NCI-H460 (cell line): ENCODE measurements around the gene MPST. TPM values are rescaled to one million over a fixed set of nuclear protein-coding genes. Genes with fewer than 3 reads are reported as not detected.
"Not testable (repeated sequence)": the region's sequence is repeated elsewhere in the genome, so short reads cannot be mapped to it uniquely, and the experiment has no call there.

Source experiments
- DNase-seq: peaks from one replicate; pipeline ENCODE4 v3.0.0-alpha.2; 2016; ENCODE audit warnings: low read depth; ENCODE audit errors: extremely low read depth
- polyA plus RNA-seq: library from polyadenylated mRNA; depleted of rRNA; stranded (reverse); fragments of >200 nt; gene quantifications from 2 replicates; pipeline ENCODE4 v1.2.3, GENCODE V29; 2014; cell fraction: nucleus; rRNA removed
- total RNA-seq: library from RNA; depleted of rRNA; stranded (reverse); fragments of >200 nt; shearing (Covaris generic); gene quantifications from 2 replicates; pipeline ENCODE4 v1.2.3, GENCODE V29; 2014; rRNA removed

MPST gene
- total RNA-seq: 41.9 and 49.9 TPM in 2 replicates
- polyA plus RNA-seq: 108 and 112 TPM in 2 replicates

DNA sequence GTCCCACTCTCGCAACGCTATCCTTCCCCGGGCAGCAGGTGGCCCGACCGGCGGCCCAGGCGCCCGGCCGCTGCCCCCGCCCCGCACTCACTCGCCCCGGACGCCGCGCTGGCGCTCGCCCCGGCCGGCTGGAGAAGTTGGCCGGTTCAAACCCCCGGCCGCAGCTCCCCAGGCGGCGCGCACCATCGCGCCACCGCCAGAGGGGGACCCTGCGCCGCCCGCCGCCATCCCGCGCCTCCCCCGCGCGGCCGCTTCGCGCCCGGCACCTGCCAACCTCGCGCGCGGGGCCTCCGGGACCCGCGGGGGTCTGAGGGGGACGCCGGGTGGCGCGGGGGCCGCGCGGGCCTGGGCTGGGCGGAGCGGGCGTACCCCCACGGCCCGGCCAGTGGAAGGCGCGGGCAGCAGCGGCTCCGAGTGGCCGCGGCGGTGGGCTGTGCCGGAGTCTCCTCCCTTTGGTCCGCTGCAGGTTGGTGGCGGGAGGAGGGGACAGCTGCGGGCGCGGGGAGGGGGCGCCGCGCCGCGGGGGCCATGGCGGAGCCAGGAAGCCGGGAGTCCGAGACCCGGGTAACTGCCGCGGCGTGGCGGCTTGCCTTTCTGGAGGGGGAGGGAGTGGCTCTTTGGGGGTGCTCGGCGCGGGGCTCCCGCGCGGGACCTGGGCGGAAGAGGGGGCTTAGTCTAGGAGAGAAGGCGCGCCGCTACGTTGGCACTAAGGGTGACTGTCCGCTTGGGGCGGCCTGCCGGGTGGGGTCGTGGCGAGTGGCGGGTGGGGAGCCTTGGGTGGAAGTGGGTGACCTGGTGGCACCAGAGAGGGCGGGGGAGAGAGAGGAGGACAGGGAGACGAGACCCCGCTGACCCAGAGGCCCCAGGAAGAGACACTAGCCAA is at the start of gene MPST, which contains the start of gene TST:
Gene MPST (plus strand): TSS at position 434 of the 883 bp plus-strand sequence. CDS start 95 bp downstream, at position 529.
Gene TST (minus strand): TSS at position 139 of the 883 bp plus-strand sequence. CDS start 715 bp downstream, outside the sequence.
- peak; percentile 45 for DNase-seq

GRCh38 chr22:36971341-36972125 is 48.0 kb upstream of the MPST start:
- no peak for DNase-seq

- DNase-seq: no peak
Measured at GRCh38 chr22:36976606-36977005, 42.9 kb upstream of the MPST start.

DNA sequence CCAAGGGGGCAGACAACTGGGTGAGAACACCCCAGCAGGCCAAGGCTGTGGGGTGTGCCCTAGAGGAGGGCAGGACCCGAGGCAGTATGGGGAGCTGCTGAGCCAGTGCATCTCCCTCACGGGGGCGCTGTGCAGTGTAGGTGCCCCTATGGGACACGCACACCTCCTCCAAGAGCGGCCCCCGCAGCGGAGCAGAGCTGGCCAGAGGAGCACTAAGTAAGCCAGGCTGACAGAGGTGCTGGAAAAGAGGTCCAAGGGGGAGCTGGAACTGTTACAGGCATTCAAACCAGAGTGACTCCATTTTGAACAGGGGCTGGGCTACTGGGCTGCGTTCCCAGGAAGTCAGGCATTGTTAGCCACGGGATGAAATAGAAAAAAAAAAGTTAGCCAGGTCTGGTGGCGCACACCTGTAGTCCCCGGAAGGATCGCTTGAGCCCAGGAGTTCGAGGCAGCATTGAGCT is 42.1 kb upstream of the MPST start:
- peak; percentile 30 for DNase-seq

DNA sequence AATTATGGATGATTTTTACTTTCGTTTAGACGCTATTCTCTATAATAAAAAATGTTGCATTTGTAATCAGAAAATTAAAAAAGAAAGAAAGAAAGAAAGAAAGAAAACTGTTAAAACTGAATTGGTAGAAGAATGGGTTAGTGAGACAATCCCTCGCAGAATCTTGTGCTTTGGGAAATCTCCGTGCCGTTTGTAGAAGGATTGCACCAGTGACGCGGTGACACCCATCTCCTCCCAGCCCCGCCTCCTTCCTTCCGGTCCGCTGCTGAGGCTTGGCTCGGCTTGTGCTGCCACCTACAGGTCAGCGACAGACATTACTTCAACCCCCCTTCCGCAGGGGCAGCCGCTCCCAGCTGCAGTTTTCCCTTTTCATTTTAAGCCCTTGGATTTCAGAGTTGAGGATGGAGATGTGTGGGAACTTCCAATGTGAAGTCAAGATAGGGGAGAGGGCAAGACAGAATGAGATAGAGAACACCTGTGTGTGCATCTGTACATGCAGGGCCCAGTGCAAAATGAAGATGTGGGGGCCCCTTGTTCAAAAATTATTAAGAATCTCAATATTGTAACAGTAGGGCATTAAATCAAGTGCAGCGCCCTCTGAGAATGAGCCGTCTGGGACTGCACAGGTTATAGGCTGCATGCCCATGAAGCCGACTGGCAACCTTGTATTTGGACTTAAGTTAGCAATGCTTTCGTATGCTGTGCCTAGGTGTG is 41.4 kb upstream of the MPST start:
- DNase-seq: peak; percentile 81

DNA sequence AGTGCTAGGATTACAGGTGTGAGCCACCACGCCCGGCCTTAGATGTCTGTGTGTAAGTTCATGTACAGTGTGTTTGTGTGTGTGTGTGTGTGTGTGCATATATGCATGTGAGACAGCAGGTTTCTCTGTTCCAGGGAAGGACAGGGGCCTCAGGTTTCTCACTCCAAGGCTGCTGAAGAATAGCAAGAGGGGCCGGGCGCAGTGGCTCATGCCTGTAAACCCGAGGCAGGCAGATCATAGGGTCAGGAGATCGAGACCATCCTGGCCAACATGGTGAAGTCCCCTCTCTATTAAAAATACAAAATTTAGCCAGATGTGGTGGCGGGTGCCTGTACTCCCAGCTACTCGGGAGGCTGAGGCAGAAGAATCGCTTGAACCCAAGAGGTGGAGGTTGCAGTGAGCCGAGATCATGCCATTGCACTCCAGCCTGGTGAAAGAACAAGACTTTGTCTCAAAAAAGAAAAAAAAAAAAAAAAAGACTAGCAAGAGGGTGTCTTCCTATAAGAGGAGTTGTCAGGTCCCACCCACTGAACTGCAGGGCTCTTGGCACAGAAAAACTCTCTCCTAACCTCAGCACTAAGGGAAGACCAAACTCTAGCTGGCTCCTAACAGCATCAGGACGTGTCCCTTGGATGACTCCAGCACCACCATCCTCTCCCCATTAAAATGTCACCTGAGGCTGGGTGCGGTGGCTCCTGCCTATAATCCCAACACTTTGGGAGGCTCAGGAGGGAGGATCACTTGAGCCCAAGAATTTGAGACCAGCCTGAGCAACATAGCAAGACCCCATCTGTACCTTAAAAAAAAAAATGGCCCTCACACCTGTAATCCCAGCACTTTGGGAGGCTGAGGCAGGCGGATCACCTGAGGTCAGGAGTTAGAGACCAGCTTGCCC is 40.3 kb upstream of the MPST start:
- no peak for DNase-seq

DNA sequence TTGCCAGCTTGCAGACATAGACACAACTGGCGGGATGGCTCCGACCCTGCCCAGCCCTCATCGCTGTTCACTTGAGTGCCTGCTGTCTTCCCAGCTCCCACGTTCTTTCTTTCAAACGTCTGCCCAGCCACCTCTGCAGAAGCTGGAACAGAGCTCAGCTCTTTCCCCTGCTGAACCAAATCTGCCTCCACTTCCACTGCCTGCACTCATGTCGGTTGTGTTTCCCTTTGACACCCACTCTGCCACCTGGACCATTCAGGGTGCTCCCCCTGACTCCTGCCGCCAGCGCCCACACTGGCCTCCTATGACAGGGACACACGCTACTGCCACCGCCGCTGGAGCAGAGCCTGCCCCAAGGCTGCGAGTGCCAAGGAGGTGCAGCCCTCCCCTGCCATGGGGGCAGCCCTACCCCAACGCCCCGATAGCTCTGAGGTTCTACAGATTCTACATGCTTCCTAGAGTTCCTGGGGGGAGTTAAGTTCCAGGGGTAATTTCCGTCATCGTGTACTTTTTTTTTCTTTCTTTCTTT is 38.2 kb upstream of the MPST start:
- DNase-seq: no peak

DNA sequence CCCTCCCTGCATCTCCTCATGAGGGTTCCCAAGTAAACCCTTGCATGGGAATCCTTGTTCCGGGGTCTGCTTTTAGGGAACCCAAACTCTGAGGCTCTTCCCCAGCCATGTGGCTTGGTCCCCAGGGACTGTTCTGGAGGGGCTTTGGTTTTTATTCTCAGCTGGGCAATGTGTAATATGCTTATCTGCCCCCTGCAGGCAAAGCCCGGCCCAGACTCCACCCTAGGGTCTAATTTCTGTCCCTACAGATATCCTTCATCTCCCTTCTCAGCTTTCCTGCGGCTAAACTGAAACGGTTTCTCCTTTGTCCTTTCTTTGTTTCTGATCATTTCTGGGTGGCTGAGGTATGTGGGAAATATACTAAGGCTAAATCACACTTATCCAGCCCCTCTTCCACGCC is 37.4 kb upstream of the MPST start:
- DNase-seq: no peak

GRCh38 chr22:36985211-36985889 is 34.2 kb upstream of the MPST start:
- no peak for DNase-seq

- no peak for DNase-seq
Measured at GRCh38 chr22:36986242-36986821, 33.2 kb upstream of the MPST start.

- DNase-seq: no peak
Measured at GRCh38 chr22:36988075-36988832, 31.3 kb upstream of the MPST start.

DNA sequence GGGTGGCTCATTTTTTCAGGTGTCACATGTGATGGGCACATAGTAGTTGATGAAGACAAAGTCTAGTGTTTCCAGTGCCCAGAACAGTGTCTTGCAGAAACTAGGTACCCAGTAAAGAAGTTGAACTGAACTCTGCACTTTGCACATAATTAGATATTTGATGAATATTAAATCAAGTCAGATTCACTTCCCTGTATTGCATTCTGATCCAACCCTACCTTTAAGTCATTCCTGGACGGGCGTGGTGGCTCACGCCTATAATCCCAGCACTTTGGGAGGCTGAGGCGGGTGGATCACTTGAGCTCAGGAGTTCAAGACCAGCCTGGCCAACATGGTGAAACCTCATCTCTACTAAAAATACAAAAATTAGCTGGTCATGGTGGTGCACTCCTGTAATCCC is 30.5 kb upstream of the MPST start:
- not testable (repeated sequence) for DNase-seq

DNA sequence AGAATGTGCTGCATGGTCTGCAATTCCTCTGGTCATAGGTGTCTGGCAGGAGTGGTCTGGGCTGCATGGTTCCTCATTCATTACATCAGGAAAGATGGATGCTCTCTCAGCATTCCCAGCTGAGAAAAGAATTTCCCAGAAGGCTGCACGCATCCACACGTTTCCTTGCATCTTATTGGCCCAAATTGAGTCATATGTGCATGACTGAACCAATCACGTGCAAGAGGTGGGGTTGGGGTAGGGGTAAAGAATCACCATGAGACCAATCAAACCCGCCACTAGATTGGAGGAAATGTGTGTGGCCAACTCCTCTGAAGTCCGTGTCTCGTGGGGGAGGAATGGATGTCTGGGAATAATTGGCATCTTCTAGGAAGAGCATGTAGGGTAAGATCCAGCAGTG is 29.1 kb upstream of the MPST start:
- no peak for DNase-seq

DNA sequence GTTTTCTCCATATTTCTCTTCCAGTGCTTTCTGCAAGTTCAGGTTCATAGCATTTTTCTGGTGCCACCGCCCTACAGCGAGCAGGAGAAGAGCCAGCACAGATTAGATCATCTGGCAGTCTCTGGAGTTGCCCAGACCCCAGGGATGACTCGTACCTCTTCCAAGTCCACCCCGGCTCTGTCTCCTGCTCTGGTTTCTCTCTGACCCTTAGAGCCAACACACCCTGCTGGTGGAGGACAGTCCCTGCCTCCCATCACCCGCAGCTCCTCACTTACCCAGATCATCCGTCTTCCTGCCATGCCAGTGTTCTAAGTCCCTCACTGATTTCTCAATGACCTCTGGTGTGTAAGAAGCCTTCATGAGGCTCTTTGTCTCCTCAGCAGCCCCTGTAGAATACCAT is 28.3 kb upstream of the MPST start:
- DNase-seq: no peak

DNA sequence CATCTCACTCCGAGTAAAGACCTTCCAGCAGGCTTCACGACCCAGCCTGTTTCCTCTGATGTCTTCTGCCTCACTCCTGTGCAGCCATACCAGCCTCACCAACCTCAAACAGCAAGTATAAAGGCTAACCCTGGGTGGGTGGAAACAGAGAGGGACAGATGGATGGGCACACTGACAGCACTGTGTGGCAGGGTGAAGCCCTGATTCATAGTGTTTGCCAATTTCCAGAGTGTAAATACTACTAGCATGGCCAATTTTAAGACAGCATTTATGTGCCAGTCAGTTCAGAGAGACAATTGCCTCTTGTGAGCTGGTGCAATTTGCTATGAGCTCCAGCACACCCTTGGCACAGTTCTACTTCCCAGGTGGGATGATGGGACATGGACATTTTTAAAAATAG is 21.8 kb upstream of the MPST start:
- no peak for DNase-seq

- DNase-seq: no peak
Measured at GRCh38 chr22:36998620-36999351, 20.8 kb upstream of the MPST start.

DNA sequence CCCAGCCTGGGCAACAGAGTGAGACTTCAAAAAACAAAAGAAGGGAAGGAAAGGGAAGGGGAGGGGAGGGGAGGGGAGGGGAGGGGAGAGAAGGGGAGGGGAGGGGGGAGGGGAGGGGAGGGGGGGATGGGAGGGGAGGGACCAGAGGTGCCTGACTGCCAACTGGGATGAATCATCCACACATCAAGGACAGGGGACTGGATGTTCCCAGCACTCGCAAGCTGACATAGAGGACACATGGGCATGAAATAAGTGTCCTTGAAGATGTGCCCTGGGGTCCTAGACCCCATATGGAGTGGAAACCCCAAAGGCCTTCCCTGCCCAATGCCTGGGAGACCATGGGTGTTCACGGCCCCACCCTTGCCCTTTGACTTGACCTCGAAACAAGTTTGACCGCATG is 20.1 kb upstream of the MPST start:
- DNase-seq: no peak
